GM19467 (cell line): ENCODE measurements around the gene ZBTB20.
A peak's percentile ranks its signal among the peaks of the same experiment; 100 is the strongest.

ENCODE experiments used
- ATAC-seq: cut with Tn5 transposase; IDR thresholded peaks from one replicate; pipeline ENCODE4 v1.9.1; 2021; ENCODE audit warnings: mild to moderate bottlenecking, moderate library complexity; ENCODE audit not compliant: unreplicated experiment

Gene ZBTB20

DNA sequence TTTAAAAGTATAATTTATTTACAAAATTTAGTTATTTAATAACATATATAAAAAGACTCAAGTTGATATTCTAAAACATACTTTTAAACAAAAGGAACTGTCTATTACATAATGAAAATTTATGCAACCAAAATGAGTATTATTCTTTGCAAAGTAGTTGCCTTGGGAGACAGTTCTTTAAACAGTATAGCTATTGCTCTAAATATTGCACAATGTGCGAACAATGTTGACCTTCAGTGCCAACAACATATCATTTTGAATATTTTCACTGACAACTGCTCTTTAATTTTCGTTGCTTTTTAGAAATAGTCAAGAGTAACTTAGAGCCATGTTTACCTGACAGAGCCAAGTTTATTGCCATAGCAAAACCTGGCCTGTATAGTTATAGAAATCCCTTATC lies 124.9 kb downstream of the ZBTB20 start:
- no peak for ATAC-seq

DNA sequence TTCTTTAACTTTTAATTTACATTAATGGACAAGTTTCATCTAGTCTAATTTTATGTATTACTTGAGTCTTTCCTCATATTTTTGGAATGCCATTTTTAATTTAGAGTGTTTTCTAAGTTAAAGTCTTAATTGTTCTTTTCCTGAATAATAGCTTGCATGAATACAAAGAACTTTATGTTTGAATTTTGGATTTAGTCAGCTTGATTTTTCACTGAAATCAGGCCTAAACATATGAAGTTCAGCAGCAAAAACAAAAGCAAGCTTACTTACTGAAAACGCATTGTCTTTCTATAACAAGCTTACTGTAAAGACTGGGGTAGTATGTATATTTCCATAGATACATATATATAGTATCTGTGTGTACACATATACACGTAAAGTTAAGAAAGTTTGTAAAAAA lies 126.0 kb downstream of the ZBTB20 start:
- no peak for ATAC-seq

DNA sequence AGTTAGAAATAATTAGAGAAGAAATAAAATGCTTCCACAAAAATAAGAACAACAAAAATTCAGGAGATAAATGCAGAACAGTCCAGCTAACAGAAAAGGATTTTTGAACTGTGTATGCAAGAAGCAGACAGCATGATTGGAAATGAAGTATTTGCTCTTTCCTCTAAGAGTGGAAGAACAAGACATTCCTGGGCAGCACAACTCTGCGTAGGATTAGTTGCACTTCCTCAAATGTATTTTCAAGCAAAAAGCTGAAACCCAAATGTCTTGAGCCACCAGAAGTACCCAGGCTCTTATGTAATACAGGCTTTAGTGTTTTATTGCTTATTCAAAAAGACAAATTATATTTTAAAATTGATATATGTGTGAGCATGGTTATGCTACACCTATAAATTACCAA lies 127.2 kb downstream of the ZBTB20 start:
- no peak for ATAC-seq

DNA sequence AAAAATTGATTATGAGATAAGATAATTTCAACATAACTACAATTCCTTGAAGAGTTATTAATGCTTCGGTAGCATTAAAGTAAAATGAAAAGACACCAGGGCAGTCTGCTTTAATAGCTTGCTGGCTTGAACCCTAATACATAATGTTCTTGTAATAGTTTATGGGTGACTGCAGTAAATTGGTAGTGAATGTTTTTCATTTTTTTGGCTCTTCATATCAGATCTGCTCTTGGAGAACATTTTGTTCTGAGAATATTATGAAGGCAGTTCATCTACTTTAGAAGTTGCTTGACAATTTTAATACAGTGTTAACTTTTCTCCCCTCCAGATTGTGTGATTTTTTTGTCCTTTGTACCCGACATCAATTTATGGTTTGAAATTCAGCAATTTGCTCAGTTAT lies 128.4 kb downstream of the ZBTB20 start:
- ATAC-seq: no peak

DNA sequence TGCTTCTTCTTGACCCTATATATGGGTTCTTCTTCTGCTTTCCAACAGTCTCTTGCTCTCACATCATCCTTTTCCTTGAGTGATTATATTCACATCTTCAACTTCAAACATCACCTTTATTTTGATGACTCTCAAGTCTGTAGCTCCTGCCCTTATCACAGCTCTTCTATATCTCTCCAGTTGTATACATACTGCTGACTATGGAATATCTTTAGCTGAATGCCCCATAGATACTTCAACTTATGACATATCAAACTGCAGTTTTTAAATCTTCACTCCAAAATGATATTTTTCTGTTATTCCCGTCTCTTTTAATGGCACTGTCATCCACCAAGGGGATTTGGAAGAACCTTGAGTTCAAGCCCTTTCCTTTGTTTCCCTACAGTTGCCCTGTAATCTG lies 139.1 kb downstream of the ZBTB20 start:
- no peak for ATAC-seq

DNA sequence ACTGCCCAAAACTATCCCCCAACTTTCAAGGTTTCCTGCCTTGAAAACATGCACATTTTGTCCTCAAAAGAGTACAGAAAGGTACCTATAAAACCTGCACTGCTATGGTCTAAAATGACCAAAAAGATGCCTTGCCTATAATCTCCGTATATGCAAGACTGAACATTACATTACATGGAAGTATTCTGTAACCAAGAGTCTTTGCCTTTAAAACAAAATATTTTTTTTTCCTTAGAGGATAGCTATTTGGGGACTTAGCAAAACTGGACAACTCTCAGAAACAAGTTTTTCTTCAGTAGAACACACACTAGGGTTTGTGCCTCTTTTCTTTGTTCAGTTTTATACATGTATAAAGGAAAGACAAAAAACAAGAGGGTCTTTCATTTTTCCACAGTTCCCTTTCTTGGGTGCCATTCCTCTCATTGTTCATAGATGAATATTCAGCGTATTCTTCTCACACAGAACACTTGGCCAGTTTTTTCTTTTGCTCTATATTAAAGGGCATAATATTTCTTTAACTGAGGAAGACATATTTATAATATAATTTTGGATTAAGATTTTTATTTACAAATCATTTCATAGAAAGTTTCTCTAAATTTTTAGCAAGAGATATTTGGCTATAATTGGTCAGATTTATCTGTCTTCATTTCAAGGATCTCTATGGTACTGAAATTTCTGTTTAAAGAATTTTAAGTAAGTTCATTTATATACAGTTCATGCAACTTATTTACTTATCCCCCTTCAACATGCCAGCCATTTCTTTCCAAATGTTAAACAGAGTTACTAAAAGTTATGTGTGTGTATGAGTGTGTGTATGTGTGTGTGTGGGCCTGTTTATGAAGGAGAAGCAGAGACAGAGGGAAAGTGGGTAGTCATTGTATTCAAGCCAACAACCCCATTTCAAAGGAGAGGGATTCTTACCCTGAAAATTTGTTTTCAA lies 142.6 kb downstream of the ZBTB20 start:
- no peak for ATAC-seq

DNA sequence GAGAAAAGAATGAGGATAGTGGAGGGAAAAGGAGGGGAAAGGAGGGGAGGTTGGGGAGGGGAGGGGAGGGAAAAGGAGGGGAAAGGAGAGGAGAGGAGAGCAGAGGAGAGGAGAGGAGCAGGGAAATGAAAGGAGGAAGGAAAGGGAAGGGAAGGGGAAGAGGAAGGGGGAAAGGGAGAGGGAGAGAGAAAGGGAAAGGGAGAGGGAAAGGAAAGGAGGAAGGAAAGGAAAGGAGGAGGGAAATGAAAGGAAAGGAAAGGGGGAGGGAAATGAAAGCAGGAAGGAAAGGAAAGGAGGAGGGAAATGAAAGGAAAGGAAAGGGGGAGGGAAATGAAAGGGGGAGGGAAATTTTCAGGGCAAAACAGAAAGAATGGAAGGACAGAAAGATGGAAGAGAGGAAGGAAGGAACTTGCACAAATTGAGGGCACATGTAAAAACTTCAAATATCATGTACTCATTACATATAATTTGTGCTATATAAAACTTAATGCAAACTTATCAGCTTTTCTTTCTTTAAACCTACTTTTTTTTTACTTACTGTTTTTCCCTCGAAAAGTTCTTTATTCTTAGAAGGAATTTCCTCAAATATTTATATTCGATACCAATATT lies 148.0 kb downstream of the ZBTB20 start:
- no peak for ATAC-seq

DNA sequence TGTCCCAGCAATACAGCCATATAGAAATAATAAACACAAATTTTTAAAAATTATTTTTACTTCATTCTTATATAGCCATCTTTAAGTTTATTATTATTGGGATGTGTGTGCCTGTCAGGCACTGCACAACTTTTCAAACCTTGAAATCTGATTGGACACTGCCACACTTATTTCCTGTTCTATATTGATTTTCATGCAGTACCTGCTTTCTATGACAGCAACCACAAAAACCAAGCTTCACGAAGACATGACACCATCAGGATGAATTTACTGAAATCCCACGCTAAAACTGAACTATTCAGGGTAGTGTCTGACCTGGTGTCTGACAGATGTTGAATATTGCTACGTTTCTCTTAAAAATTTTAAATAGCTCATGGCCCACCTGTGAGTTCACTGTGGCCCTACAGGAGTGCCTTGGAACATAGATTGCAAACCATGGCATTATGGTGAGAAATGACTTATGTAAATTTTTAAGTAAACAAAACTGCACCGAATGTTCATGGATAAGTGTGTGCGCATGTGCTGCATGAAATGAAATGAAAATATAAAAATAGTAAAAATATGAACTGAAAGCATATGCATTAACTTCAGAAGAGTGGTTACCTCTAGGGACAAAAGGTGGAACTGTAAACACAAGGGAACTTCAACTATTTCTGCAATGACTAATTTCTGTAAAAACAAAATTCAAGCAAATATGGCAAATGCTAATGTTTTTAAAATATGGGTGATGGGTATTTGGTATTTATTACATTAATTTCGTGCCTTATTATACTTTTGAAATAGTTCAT lies 152.3 kb downstream of the ZBTB20 start:
- ATAC-seq: no peak

DNA sequence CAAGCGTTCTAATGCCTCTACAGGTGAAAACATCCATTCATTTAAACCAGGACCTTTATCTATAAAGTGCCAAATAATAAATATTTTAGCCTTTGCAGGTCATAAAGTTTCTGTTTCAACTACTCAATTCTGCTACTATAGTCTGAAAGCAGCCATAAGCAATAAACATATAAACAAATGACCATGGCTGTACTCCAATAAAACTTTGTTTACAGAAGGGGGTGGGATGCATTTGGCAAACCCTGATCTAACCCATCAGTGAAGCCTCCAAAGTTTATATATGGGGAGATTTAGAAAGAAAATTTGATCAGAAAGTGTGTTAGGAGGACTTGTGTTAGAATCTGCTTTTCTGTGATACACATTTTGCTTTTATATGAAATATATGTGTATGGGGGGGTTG lies 161.3 kb downstream of the ZBTB20 start:
- ATAC-seq: no peak

DNA sequence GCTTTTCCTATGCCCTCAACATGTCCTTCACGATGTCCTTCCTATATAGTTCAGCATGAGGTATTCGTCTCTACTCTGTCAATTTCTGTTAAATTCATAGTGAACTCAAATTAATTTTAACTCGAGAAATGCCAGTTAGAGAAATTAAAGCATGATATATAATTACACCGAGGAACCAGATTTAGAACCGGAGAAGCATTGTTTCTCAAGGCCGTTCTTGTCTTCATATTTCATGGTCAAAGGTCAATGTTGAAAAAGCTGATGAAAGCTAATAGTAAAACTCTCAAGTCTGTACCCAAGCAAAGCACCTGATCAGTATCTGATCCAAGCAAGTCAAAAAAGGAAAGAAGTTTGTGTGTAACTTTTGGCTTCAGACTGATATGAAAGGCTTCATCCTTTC lies 163.8 kb downstream of the ZBTB20 start:
- ATAC-seq: no peak

DNA sequence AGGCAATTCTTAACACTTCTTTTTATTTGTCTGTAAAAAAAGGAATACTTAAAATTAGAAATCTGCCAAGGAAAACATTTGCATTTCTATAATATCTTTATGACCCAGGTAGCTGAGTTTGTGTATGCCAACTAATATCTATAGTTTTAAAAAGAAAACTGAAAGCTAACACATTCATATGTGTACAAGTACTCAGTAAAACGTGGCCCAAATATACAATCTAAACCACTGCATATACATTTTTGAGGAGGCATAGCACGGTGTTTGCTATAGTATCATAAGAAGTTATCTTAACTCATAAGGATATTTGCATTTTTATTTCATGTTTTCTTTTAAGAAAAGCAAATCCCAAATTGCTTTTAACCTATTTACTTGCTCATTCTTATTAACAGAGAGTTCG lies 172.7 kb downstream of the ZBTB20 start:
- ATAC-seq: peak; percentile 91

DNA sequence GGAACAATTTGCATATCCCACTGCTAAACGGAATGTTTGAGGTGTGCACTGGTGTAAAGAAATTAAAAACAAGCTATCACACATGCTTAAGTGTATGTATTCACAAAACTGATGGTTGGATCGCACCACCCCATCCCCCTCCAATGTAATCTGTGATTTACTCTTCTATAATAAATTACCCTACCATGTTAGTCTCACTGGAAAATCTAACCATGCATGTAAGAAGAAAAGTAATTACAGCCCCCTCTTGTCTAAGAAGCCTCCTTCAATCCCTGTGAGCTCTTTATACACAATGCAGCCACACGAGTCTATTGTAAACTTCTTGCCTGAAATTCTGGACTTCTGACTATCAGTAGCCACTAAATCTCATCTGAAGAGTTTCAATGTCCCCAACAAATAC lies 173.6 kb downstream of the ZBTB20 start:
- ATAC-seq: no peak

DNA sequence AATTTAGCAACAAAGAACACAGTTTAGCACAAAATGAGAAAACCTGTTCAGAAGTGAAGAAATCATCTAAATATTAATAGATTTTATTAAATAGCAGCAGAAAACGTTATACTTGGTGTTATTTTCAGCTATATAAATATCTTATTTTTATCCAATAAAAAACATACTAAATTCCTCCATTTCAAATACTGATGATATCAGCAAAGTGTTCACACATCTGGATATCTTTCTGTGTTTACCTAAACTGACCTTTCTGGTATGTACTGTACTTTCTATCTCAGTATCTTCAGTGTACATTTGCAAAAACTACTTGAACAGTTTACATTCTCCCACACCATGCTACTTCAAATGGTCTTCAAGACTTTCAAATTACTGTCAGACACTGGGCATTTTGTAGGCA lies 179.9 kb downstream of the ZBTB20 start:
- ATAC-seq: no peak

DNA sequence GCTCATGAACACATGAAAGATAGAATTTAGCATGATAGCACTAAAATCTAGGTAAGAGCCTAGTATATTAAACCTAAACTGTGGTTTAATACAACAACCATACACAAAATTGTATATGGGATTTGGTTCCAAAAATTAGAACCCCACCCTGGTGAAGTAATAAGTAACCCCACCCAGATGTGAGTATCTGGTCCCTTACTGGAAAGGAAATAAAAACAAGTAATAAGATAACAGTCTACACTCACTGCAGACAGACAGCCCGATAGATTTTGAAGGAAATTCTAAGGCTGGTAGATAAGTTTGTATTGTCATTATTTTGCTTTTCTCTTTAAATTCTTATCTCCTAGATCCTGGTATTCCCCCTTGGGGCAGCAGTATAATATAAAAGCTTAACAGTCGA lies 184.9 kb downstream of the ZBTB20 start:
- no peak for ATAC-seq

DNA sequence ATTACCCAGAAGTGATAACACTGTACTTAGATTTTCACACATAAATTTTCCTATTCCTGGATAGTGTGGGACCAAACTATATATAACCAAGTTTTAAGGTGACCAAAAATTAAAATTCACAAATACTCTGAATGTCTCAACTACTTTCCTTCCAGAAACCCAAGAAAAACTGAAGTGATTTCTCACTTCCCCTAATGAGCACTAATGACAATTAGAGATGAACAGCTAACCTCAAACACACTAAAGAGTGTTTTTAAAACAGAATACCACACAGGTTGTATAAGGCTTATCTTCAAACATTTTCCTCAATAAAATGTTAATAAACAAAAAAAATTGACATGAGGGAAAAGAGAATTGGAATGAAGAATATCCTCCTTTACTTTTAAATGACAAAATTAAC lies 188.2 kb downstream of the ZBTB20 start:
- no peak for ATAC-seq

DNA sequence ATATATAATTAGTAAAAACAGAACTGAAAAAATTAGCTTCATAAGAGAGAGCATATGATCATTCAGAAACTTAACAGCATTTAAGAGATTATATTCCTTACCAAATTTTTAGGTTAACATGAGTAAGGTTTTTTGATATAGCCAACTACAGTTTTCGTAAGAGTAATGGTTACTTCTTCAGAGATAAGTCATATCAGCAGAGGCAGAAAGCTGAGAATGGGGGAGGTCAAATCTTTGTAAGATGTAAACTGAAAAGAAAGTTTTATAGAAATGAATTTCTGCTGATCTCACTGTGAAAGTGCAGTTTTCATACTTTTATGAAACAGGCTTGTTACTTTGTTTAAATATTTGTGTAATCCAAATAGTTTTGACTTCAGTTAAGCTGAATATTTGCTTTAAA lies 193.3 kb downstream of the ZBTB20 start:
- ATAC-seq: no peak

DNA sequence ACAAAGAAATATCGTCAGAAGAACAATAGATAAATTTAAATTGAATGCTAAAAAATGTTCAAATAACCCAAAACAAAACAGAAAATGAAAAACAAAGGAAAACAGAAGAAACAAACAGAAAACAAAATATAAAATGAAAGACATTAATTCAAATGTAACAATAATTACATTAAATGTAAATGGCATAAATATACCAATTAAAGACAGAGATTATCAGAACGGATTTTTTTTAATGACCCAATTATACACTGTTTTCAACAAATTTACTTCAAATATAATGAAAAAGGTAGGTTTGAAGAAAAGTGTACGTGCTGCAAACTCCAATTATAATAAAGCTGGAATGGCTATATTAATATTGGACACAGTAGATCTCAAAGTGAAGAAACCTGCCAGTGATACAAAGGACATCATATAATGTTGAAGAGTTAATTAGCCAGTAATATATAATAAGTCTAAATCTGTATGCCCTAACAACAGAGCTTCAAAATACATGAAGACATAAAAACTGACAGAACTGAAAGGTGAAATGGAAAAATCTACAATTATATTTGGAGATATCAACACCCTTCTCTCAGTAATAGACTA lies 193.8 kb downstream of the ZBTB20 start:
- ATAC-seq: no peak

DNA sequence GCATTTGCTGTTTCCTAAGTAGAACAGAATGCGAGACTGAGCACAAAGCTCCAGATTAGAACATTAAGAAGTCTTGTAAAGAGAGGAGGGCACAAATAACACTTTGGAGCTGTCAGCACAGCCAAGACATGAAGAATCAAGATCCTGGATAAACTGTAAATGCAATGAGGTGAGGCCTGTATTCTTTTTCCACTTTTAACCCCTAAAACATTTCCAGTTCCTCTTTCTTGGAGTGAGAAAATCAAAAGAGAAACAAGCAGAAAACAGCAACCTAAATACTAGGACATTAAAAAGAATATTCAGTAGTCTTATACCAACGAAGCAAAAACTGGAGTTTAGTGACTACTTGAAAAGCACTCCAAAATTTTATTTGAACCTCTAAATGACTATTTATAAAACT lies 204.3 kb downstream of the ZBTB20 start:
- no peak for ATAC-seq

DNA sequence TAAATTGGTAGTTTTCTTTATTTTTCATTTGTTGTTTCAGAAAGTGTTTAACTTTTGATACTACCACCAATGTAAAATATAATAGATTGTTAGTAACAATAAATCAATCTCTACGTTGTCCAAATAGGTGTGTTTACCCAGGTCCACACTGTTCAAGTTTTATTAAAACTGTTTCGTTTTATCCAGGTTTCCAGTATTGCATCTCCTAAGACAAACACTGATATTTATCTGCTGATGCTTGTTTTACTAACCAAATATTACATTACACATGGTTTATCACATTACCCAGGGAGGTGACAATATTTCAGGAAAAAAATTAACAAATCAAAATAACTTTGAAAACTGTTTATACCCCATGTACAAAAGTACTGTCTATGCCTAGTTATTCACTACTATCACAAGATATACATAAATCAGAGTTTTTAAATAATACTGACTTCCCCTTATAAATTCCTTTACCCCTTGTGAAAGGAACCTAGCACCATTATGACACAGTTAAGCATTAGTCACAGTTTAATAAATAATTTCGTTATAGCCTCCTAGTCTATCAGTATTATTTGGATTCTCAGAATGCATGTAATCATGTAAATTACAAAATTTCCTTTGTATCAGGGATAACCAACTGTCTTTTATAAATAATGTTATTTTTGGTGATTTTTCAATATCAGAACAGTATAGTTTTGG lies 205.3 kb downstream of the ZBTB20 start:
- ATAC-seq: no peak

DNA sequence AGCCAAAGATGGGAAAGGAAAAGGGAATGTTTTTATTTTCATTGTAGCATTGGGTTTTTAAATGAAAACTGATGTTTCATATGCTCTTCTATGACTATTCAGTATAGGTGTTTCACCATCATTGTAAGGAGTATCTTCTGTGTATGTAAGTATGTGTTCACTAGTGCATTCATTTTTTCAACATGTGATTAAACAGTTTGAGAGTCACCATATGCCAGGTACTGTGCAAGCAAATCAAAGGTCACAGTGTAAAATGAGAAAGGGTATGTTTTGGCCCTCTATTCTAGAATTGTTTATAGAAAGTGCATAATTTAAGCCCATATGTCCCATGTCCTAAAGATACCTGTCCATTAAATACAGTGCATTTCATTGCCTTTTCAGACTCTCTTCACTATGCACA lies 207.2 kb downstream of the ZBTB20 start:
- ATAC-seq: no peak

DNA sequence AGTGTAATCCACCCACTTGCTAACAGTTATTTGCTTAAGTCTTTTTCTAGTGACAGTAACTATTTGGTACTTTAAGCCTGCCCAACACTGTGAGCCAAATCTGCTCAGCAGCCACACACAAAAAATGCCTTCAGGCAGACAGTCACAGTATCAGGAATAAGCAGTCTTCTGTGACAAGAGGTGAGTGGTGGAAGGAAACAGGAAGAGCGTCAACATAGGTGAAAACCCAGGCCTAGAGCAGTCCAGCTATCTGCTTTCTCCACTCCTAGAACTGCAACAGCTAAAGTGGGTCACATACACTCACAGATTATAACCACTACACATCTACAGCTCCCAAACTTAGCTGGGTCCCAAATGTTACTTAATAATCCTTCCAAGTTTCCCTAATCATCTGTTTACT lies 213.7 kb downstream of the ZBTB20 start:
- ATAC-seq: no peak
